Right hindlimb (tissue), 1 donor: Measurements from ENCODE around the gene ZNF860.
"Not testable (repeated sequence)": the region's sequence is repeated elsewhere in the genome, so short reads cannot be mapped to it uniquely, and the experiment has no call there.

Experiments used
- DNase-seq: peaks from one replicate; pipeline ENCODE4 v3.0.0-alpha.2; 2018

Gene ZNF860

GRCh38 chr3:31962801-31963205 lies 18.7 kb upstream of the ZNF860 start:
- DNase-seq = no peak

DNA sequence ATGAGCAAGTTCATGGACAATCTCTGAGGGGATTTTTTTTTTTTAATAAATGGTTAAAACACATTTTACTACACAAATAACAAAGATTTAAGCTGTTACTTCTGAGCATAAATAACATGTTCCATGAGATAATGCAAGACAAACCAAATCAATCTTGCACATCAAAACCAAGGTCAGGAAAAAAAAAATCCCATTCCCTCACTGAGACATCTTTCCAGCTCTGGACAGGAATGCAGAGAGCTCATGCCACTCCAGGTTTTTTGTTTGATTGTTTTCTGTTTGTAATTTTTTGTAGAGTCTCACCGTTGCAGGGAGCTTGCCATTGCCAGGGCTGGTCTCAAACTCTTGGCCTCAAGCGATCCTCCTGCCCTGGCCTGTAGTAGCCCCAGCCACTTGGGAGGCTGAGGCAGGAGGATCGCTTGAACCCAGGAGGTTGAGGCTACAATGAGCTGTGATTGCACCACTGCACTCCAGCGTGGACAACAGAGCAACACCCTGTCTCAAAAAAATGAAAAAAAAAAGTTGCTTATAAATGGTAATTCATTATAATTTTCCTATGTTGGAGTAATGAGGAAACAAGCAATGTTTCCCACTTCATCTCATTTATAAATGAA lies 14.5 kb upstream of the ZNF860 start:
- no peak for DNase-seq

- no peak for DNase-seq
These were observed 14.0 kb upstream of the ZNF860 start for GRCh38 chr3:31967592-31967991.

- DNase-seq = no peak
These were observed 13.1 kb upstream of the ZNF860 start for GRCh38 chr3:31968369-31968926.

- peak; percentile 71 for DNase-seq
These were observed 12.6 kb upstream of the ZNF860 start for GRCh38 chr3:31968927-31969418.

- DNase-seq = no peak
These were observed 9.9 kb upstream of the ZNF860 start for GRCh38 chr3:31971607-31972006.

GRCh38 chr3:31973081-31973480 lies 8.5 kb upstream of the ZNF860 start:
- DNase-seq = no peak

- no peak for DNase-seq
These were observed 7.7 kb upstream of the ZNF860 start for GRCh38 chr3:31973837-31974236.

DNA sequence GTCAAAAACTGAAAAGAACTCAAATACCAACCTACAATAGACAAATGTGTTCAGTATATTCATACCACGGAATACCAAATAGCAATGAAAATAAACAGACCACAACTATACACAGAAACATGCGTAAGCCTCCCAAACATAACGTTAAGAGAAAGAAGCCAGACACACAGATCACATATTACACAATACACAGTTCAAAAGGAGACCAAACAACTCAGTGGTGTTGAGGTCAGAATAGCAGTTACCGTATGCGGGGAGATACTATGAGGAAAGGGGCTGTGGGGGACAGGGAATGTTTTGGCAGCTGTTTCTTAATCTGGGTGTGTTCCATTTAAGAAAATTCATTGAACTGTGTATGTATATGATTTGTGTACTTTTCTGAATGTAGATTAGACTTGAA lies 7.1 kb upstream of the ZNF860 start:
- no peak for DNase-seq

GRCh38 chr3:31974964-31975363 lies 6.6 kb upstream of the ZNF860 start:
- DNase-seq = no peak

DNA sequence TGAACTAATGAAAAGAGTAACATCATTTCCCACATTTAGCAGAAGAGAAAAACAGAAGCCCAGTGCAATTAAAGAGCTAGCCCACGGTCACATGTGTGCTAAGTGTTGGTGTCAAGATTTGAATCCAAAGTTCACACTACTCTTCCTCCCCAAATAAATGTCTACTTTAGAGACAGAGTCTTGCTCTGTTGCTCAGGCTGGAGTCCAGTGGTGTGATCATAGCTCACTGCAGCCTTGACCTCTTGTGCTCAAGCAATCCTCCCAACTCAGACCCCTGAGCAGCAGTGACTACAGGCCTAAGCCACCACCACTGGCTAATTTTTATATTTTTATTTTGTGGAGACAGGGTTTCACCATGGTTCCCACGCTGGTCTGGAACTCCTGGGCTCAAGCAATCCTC lies 5.2 kb upstream of the ZNF860 start:
- no peak for DNase-seq

DNA sequence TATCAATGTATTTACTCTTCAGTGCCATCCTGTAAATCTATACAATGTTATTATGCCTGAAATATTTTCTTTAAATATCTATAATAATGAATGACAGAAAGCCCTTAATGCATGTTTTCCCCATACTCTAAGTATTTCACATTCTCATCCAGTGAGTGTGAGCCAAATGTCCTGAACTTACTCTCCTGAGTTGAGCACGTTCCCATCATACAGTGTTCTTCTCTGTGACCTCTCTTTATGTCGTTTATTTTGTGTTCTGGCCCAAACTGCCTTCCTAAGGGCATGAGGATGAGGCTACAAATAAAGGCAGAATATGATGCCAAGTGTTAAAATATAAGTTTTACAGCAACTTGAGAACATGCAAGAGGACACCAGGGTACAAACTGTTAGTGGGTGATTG lies 3.8 kb upstream of the ZNF860 start:
- DNase-seq = no peak

GRCh38 chr3:31978553-31978952 lies 3.0 kb upstream of the ZNF860 start:
- no peak for DNase-seq

DNA sequence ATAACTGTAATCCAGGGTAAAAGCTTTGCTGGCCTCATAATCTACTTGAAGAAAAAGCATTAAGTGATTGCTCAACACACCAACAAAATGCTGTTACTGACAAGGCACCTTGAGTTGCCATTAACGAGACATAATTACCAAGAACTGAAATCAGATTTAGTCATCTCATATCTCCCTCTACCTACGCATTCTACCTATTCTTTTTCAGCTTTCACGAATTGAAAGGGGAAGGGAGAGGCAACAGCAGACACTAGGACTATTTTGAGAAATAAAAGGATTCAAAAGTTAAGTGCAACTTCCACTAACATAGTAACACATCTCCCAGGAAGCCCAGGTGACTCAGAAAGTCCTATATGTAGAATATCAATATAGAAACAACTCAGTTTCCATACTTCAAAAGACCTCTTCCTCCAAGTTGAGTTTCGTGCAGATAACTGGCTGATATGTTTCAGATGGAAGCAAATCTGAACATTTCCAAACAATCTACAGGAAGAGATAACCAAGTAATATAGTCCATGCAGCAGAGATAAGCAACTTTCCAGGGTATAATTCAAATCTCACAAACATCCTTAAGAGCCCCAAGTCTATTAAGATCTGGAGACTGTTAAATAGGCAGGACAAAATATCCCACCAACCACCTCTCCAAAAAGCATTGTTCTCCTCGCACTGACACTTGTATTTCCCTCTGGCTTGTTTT lies 2.4 kb upstream of the ZNF860 start:
- DNase-seq = no peak

DNA sequence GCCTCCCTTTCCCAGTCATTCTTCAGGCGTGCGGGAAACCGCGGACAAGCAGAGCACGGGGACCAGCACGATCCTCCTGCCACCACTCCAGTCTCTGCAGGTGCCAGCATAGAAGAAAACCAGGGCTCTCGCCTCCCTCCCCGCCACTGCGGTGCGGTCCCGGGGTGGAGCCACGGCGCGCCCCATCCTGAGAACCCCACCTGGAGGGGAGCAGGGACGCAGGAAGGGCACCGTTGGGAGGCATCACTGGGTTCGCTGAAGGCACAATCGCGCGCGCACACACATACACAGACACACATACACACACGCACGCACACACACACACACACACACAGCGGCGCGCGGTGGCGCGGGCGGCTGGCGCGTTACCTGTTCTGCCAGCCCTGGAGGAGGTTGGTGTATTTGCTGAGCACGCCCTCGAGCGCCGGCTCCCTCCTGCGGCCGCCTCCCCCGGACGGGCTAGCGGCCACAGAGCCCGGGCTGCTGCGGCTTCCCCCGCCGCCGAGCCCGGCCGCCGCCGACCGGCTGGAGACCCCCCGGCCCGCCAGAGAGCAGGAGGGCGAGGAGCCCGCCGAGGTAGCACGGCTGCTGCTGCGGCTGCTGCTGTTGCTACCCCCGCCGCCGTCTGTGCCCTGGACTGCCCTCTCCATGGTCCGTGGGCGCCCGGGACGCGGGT lies 882 bp upstream of the ZNF860 start:
- peak; percentile 77 for DNase-seq

DNA sequence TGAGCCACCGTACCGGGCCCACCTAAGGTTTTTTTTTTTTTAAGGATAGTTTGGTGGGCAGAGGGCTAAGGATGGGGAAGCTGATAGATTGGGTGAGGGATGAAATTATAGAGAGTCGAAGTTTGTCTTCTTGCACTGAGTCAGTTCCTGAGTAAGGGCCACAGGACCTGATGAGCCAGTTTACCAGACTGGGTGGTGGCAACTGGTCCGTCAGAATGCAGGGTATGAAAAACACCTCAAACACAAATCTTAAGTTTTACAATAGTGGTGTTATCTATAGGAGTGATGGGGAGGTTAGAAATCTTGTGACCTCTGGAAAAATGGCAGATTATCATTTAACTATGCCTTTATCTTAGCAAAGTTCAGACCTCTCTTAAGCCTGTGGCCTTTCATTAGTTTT lies 2.8 kb downstream of the ZNF860 start:
- DNase-seq = no peak

DNA sequence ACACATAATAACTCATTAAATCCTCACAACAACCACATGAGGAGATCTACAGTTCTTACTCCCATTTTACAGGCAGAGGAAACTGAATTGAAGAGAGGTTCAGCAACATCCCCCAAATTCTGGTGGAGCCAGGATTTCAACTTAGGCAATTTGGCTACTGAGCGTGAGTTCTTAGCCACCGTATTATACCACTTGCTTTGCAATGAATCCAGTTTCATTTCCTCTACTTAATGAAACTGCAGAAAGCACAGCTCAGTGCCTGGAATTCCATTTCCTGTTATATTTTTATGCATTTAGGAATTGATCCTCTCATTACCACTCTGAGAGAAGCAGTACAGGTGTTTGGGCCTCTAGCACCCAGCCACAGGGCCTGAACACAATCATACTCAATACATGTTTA lies 4.3 kb downstream of the ZNF860 start:
- DNase-seq = no peak

- DNase-seq = no peak
These were observed 6.7 kb downstream of the ZNF860 start for GRCh38 chr3:31988271-31988670.

- not testable (repeated sequence) for DNase-seq
These were observed 11.4 kb downstream of the ZNF860 start for GRCh38 chr3:31992995-31993394.

- DNase-seq = no peak
These were observed 12.3 kb downstream of the ZNF860 start for GRCh38 chr3:31993843-31994242.

- DNase-seq = not testable (repeated sequence)
These were observed 13.5 kb downstream of the ZNF860 start for GRCh38 chr3:31995026-31995425.

- DNase-seq = no peak
These were observed 14.6 kb downstream of the ZNF860 start for GRCh38 chr3:31996195-31996594.

DNA sequence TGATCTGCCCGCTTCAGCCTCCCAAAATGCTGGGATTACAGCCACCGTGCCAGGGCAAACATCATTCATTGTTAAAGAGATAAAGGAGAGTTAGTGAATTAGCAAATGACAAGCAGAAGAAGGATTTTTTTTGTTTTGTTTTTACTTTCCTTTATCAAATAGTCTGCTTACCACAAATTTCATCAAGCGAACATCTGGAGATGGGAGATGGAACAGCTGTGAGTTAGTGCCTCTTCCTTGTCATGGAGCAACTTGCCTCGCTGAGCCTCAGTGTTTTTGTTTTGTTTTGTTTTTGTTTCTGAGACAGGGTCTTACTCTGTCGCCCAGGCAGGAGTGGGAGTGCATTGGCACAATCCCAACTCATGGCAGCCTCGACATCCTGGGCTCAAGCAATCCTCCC lies 15.9 kb downstream of the ZNF860 start:
- DNase-seq = no peak

GRCh38 chr3:31999907-32000439 lies 18.4 kb downstream of the ZNF860 start:
- no peak for DNase-seq
